Measurements from ENCODE around the gene ESYT3.

DNA sequence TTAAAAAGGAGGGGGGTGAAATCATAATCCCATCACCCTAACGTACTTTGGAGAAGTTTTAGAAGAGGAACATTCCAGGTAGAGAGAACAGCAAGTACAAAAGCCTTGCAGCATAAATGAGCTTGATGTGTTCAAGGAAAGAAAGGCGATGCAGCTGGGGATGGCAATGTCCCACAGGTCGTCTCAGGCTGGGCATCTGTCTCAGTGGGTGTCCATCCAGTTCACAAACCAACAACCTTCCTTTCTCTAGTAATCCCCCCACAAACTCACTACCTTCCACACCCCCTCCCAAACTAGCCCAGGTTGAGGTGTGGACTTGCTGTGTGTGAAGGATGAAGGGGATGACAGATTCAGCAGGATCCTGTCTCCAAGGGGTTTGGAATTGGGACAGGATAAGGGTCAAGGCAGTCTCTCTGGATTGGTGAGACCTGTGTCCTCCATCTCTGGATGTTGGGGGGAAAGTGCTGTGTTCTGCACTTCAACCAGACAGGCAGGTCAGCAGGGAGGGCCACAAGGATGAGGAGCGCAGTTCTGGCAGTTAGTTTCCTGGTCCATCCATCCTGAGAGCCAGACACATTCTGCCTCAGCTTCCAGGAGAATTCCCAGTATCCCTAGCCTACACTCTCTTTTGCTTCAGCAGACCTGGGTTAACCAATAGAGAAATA lies 1.7 kb upstream of the ESYT3 start:
- TF ChIP-seq YY1 (IDR thresholded peaks at IDR 0.05; ENCODE audit: insufficient read depth, insufficient read length) (no peak), SUZ12 (IDR thresholded peaks at IDR 0.05; ENCODE audit: extremely low read depth, insufficient read depth, insufficient read length) (no peak), ZNF274 (IDR thresholded peaks at IDR 0.05; ENCODE audit: low read depth, low read length) (no peak)

Data from NT2/D1 (cell line).